Lower leg skin (tissue), 4 donors: ENCODE data around the gene AFMID. TPM values are rescaled to one million over a fixed set of nuclear protein-coding genes. Genes with fewer than 3 reads are reported as not detected.

Experiments used
- DNase-seq, 2 donors: peaks; one replicate each; pipeline ENCODE4 v3.0.0-alpha.2; 2019; ENCODE audit warnings: low spot score in 2 of 2
- H3K4me3 ChIP-seq: fragments of 200-600 bp; sonication (generic); 2 replicates; pipeline ENCODE4 v1.5.1; 2017; ENCODE audit warnings: mild to moderate bottlenecking, low read depth; ENCODE audit not compliant: poor library complexity, severe bottlenecking
- POLR2A ChIP-seq, 2 donors: fragments of 450-650 bp; IDR thresholded peaks; one replicate each; pipeline ENCODE4 v1.6.1; 2016 to 2017; ENCODE audit warnings: antibody characterized with exemption in 2 of 2, mild to moderate bottlenecking in 1 of 2, moderate library complexity in 1 of 2
- WGBS, 2 donors: methylation state at CpG; one replicate each; pipeline ENCODE4 v1.1.5; 2018; 5-methylcytosine and 5-hydroxymethylcytosine counted together
- intact Hi-C: fragments of 100-400 bp; cut with DNase I; formaldehyde crosslinking; loops from one replicate; pipeline ENCODE4 v1.15.0; 2023; ENCODE audit warnings: low total_unique reads
- total RNA-seq, 4 donors: library from RNA; depleted of rRNA; stranded (reverse); fragments of >200 nt; gene quantifications; one replicate each; pipeline ENCODE4 v1.1.0, GENCODE V29; 2016
- TF ChIP-seq, protein P1 (sequence below), 3 donors: fragments of 450-650 bp; IDR thresholded peaks; one replicate each; pipeline ENCODE4 v1.5.1; 2016; ENCODE audit warnings: antibody characterized with exemption in 3 of 3, mild to moderate bottlenecking in 3 of 3, moderate library complexity in 2 of 3

Gene AFMID
- total RNA-seq, 4 donors from 2014 or later = 41.4 to 77.7 (median 59.7) TPM

DNA sequence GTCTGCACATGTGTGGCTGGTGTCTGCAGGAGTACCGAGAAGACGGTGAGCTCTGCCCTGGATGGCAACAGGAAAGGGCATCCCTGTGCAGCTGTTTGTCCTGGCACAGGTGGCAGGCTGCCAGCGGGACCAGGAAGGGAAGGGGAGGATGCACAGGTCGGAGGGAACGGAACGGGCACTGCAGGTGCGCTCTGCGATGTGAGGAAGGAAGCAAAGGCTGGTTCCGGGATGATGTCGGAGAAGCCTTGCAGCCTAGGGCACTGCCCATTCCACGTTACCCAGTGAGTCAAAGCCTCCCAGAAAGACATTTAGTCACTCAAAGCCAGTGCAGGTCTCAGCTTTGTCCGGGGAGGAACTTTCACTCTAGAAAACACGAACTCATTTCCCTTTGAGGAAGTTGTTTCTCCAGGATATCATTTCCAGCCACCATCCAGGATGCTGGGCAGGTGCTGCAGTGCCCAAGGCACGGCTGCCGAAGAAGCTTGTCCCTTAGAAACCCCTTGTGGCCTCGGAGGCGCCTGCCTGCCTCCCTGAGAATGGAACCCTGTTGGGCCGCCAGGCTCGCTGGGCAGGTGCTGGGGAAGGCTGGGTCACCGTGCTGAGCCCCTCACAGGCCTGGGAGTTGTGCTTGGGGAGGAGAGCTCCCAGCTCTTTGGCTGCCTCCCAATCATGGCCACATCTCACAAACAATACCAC, 39.7 kb downstream of the AFMID start:
- TF ChIP-seq, protein P1, sequence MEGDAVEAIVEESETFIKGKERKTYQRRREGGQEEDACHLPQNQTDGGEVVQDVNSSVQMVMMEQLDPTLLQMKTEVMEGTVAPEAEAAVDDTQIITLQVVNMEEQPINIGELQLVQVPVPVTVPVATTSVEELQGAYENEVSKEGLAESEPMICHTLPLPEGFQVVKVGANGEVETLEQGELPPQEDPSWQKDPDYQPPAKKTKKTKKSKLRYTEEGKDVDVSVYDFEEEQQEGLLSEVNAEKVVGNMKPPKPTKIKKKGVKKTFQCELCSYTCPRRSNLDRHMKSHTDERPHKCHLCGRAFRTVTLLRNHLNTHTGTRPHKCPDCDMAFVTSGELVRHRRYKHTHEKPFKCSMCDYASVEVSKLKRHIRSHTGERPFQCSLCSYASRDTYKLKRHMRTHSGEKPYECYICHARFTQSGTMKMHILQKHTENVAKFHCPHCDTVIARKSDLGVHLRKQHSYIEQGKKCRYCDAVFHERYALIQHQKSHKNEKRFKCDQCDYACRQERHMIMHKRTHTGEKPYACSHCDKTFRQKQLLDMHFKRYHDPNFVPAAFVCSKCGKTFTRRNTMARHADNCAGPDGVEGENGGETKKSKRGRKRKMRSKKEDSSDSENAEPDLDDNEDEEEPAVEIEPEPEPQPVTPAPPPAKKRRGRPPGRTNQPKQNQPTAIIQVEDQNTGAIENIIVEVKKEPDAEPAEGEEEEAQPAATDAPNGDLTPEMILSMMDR (IDR thresholded peaks at IDR 0.05) = no peak
- no peak for TF ChIP-seq POLR2A (IDR thresholded peaks at IDR 0.05)
- no peak for DNase-seq
- 67 to 69% methylated on average over 20 of the region's 20 CpGs for WGBS, 2 donors
- intact Hi-C loops = no loop called here
- H3K4me3 ChIP-seq = no peak overlapping the region

DNA sequence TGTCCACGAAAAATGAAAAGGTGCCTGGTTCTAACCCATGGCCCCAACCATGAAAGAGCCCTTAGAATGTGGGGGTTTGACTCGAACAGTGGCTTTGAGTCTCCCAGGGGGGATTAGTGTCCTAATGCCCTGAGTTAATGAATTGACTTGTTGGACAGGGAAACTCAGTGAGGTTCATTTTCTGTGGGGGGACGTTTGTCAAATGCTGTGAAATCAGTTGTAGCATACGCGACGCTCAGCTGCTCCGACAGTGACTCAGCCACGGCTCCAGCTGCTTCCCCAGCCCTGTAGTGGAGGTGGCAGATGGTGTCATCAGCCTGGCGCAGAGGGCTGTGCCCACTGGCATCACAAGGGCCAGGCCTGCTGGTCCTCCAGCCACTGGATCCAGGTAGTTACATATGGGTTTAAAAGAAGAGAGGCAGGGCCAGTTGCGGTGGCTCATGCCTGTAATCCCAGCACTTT, 40.3 kb downstream of the AFMID start:
- WGBS, 2 donors = 69 to 83% methylated on average over 9 to 10 of the region's 10 CpGs
- no peak overlapping the region for H3K4me3 ChIP-seq
- intact Hi-C loops = no loop called here
- DNase-seq = no peak
- TF ChIP-seq, protein P1 (IDR thresholded peaks at IDR 0.05) = no peak
- TF ChIP-seq POLR2A (IDR thresholded peaks at IDR 0.05) = no peak

DNA sequence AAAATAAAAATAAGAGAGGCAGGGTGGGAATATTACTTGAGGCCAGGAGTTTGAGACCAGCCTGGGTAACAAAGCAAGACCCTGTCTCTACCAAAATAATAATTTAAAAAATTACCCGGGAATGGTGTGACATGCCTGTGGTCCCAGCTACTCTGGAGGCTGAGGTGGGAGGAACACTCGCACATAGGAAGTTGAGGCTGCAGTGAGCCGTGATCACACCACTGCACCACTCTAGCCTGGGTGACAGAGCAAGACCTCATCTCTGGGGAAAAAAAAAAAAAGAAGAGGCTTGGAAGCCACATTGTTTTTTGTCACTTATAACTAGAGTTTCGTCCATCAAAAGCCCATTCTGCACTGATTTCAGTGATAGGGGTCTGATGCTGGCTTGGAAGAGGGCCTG, 41.0 kb downstream of the AFMID start:
- 85 to 88% methylated on average over 4 of the region's 4 CpGs for WGBS, 2 donors
- H3K4me3 ChIP-seq = no peak overlapping the region
- no peak for TF ChIP-seq POLR2A (IDR thresholded peaks at IDR 0.05)
- TF ChIP-seq, protein P1 (IDR thresholded peaks at IDR 0.05) = no peak
- intact Hi-C loops = no loop called here
- DNase-seq = no peak

DNA sequence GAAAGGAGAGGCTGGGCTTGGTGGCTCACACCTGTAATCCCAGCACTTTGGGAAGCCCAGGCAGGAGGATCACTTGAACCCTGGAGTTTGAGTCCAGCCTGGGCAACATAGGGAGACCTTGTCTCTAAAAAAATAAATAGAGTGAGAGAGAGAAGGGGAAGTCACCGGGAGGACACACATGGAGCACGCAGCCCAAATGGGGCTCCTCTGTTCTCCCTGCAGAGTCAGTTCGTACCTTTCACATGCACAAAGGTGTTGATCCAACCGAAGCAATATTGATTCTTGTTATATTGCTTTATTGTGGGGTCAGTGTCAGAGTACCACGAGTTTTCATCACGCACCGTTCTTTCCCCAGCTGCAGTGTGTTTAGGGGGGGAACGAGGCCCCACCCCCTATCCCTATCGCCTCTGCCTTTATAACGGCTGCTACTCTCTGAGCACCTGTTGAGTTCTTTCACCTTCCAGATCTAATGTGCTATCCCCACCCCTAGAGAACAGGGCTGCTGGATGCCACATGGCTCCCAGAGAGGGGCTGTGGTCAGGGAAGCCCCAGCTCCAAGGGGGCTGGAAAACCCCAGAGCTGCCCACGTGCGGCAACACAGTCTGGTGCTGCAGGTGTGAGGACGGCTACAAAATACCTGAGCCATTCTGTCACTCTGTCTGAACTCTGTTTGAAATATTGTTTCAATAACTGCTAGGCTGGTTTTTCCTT, 43.2 kb downstream of the AFMID start:
- 47 to 54% methylated on average over 13 of the region's 13 CpGs for WGBS, 2 donors
- DNase-seq = no peak
- H3K4me3 ChIP-seq = no peak overlapping the region
- intact Hi-C loops = no loop called here
- TF ChIP-seq, protein P1 (IDR thresholded peaks at IDR 0.05) = no peak
- no peak for TF ChIP-seq POLR2A (IDR thresholded peaks at IDR 0.05)

DNA sequence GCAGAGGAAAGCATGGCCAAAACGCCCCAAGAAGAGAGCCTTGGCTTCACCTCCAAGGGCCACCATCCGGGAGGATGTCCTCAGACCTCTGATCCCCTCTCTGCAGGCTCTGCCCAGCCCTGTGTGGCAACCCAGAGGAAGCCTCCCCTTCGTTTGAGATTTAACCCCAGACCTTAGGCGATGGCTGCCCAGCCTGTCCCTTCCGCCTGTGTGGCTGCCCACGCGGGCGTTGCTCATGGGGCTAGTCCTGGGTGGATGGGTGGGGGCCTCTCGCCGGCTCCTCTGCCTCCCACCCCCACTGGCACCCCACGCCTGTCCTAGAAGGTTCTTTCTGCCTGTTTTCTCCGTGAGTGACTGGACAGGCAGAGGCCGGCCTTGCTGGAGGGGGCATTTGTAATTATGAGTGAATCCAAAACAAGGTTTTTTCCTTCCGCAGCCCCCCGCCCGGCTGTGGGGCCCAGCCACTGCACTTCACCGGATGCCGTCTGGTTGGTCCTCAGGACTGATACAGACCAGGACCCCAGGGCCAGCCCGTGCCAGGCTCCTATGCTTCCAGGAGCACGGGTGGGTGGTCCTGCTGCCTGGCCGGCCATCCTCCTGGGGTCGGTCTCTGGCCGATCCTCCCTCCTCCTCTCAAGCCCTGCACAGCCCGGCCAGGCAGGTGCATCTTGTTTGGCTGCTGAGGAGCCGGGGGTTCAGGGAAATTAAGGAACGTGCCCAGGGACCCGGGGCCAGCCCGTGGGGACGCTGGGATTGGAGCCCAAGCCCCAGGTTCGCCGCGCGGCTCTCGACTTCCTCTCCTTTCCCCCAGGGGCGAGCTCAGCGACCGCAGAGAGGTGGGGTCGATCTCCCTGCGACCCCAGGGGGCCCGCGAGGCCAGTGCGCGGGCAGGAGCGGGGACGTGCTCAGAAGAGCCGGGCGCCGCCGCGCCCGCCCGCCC, 44.1 kb downstream of the AFMID start, which contains the start of gene TMEM235:
Gene TMEM235 (plus strand): TSS at position 636 of the 940 bp plus-strand sequence. CDS start 393 bp downstream, outside the sequence.
- no peak for DNase-seq
- 22 to 23% methylated on average over 38 to 50 of the region's 52 CpGs for WGBS, 2 donors
- H3K4me3 ChIP-seq = no peak within 1 kb of the TSS
- no peak for TF ChIP-seq POLR2A (IDR thresholded peaks at IDR 0.05)
- TF ChIP-seq, protein P1 (IDR thresholded peaks at IDR 0.05) = no peak
- intact Hi-C loops = no loop called here
